Fibroblast of pulmonary artery (primary cell): Measurements from ENCODE around the gene MVB12B.

Experiments used
- DNase-seq: peaks from one replicate; pipeline ENCODE4 v3.0.0-alpha.2; 2010; ENCODE audit warnings: low read depth
- H3K4me3 ChIP-seq: replicated peaks from 2 replicates; pipeline ENCODE4 v1.5.1; 2011; ENCODE audit warnings: low read depth, mild to moderate bottlenecking, control low read depth, low read length, moderate library complexity
- TF ChIP-seq, protein P1 (sequence below): IDR thresholded peaks from 2 replicates; pipeline ENCODE4 v1.5.1; 2011; ENCODE audit warnings: mild to moderate bottlenecking, control low read depth, low read length, inconsistent platforms; ENCODE audit errors: missing control alignments

Gene MVB12B

DNA sequence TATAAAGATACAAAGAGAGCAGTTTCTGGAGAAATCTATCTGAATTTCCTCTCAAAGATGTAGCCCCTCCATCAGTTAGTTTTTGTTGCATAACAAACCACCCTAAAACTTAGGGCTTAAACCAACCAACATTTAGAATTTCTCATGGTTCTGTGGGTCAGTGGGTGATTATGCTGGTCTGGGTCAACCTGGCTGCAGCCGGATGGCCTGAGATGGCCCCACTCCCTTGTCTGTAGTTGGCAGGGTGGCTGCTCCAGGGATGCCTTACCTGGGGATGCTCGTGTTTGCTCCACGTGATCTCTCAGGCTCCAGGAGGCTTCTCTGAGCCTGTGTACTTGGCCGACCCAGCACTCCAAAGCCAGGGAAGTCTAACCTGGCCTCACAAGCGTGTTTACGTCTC is 139.3 kb downstream of the MVB12B start:
- TF ChIP-seq, protein P1, sequence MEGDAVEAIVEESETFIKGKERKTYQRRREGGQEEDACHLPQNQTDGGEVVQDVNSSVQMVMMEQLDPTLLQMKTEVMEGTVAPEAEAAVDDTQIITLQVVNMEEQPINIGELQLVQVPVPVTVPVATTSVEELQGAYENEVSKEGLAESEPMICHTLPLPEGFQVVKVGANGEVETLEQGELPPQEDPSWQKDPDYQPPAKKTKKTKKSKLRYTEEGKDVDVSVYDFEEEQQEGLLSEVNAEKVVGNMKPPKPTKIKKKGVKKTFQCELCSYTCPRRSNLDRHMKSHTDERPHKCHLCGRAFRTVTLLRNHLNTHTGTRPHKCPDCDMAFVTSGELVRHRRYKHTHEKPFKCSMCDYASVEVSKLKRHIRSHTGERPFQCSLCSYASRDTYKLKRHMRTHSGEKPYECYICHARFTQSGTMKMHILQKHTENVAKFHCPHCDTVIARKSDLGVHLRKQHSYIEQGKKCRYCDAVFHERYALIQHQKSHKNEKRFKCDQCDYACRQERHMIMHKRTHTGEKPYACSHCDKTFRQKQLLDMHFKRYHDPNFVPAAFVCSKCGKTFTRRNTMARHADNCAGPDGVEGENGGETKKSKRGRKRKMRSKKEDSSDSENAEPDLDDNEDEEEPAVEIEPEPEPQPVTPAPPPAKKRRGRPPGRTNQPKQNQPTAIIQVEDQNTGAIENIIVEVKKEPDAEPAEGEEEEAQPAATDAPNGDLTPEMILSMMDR: no peak
- DNase-seq: no peak
- H3K4me3 ChIP-seq: no peak overlapping the region

DNA sequence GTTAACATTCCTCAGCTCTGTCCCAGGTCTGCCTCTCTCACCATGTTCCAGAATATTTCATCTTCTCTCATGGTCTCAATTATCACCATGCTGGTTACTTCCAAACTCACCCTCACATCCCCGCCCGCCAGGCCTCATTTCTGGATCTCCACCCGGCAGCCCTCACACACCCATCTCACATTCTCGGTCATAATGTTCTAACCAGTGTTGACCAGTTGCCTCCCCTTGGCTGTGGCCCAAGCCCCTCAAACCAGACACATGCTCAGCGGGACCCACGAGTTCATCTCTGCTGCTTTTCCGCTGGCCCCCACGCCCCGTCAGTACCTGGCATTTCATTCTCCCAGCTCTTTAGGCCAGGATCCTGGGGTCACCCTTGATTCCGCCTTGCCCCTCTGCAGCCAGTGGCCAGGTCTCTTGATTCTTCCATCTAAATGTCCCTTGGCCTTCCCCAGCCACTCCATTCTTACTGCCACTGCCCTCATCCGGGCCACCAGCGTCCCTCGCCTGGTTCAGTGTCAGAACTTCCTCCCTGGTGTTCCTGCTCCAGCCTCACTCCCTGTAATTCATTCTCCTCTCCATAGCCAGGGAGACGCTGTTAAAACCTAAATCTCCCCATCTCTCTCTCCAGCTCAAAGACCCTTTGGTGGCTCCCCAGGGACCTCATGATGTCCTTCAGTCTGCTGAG is 141.7 kb downstream of the MVB12B start:
- no peak overlapping the region for H3K4me3 ChIP-seq
- no peak for DNase-seq
- TF ChIP-seq, protein P1: no peak

DNA sequence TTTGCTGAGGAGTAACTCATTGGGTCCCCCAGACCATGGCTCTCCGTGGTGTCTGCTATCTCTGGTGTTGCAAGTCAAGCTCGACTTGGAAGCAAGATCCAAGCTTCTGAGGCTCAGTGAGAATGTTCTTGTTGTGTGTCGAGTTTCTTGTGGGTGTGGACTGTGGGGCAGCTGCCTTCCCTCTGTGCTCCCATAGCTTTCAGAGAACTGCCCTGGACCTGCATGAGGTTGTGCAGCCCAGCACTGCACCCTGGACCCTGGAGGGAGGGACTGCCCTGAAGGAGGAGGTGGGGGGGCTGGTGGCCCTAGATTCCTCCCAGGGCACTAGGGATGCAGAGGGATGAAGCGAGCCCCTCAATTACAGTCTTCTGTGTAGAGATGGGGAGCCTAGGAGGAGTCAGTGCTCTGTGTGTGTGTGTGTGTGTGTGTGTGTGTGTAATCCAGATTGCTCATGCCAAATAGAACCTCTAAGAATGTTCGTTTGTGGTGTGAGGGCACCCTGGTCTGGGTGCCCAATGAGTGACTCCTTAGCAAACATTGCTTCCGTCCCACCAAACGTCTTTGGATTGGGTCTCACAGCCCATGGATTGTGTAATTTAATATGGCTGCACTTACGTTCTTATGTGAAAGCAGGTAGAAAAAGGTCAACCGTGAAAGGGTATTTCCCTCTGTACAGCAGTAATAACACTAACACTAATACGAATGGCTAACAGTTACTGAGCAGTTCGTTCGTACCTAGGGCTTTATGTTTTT is 143.8 kb downstream of the MVB12B start:
- TF ChIP-seq, protein P1: no peak
- H3K4me3 ChIP-seq: no peak overlapping the region
- no peak for DNase-seq

DNA sequence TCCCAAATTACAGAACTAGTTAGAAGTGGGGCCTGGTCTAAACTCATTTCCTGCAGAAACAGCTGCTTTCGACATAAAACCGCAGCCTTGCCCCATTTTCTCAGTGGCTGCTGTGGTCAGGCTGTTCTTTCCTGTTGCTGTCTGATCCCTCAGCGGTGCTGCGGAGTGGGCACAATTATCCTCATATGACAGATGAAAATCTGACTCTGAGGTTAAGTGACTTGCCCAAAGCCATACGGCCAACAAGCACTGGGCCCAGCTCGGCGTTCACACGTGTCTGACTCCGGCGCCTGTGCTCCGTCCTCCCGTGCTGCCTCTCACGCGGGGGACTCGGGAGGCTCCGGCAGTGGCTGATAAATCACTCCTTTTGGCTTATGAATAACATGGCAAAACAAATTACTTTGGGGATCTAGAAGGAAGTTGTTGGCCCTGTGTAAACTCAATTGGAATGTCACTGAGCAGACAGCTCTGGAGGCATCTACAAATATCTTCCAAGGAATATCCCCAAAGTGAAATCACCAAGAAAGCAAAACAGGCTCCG is 144.5 kb downstream of the MVB12B start:
- DNase-seq: peak; percentile 31
- H3K4me3 ChIP-seq: no peak overlapping the region
- TF ChIP-seq, protein P1: no peak

DNA sequence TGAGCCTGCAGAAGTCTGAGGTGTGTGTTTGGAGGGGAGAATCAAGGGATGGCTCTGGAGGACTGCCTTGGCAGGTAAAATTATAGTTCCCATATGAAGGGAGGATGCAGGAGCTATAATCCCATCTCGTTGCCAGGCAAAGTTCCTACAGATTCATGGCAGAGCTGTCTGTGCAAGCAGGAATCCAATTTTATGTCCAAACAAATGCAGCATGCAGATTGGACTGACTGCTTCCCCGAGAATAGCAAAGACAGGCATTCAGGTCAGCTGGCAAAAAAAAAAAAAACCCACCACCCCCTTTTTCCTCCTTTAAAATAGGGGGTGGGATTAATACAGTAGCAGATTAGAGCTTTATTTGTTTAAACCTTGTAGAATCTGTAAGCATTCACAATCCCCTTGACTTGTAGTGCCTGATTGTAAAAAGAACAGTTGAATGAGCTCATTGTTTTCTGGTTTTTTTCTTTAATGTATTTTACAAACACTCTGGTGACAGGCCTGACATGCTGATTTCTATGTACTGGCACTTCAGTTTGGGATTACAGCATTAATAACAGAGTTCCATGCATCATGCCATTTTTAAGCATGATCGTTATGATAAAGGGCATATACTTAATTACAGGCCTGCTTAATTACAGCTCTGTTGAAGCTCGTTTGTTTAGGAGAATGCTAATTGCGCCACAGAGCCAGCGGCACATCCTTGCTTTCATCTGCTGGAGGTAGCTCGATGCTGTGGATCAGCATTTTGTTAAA is 145.7 kb downstream of the MVB12B start:
- TF ChIP-seq, protein P1: no peak
- DNase-seq: no peak
- H3K4me3 ChIP-seq: no peak overlapping the region

DNA sequence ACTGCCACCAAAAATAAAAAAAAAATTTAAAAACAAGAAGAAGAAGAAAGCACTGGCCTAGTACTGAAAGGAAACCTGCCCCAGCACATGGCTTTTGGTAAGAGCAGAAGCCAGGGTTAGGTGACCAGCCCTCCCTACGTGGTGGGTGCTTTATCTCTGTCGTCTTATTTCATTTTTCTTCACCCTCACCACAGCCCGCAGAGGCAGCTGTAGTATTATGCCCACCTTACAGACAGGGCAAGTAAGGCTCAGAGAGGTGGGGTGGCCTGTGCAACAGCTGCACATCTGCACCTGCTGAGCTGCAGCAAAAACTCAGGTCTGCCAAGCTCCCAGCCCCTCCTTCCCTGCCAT is 146.3 kb downstream of the MVB12B start:
- TF ChIP-seq, protein P1: no peak

More for the DNA sequence above, 146.3 kb downstream of the MVB12B start:
- DNase-seq: no peak
- H3K4me3 ChIP-seq: no peak overlapping the region
